Measurements from ENCODE around the gene GPX4.

Gene GPX4

GRCh38 chr19:1088416-1089010 lies 15.3 kb upstream of the GPX4 start:
- H3K4me1 Mint-ChIP-seq, result peaks cover 48% of the 10 kb centered on the region
- peaks cover 100% of the 10 kb centered on the region for H3K36me3 Mint-ChIP-seq
- ATAC-seq, result peak; percentile 6
- peak overlapping the region; percentile 30 for H3K4me3 Mint-ChIP-seq
- H3K27ac Mint-ChIP-seq, result peak overlapping the region; percentile 94
- DNase-seq (ENCODE audit: low spot score in 2 of 2), result no peak
- H3K9me3 Mint-ChIP-seq, result no peaks in the 10 kb centered on the region

GRCh38 chr19:1089126-1089771 lies 14.5 kb upstream of the GPX4 start:
- Mint-ChIP-seq H3K4me1 (peaks cover 53% of the 10 kb centered on the region), H3K4me3 (no peak overlapping the region), H3K27ac (peak overlapping the region; percentile 94), H3K9me3 (no peaks in the 10 kb centered on the region), H3K36me3 (peaks cover 97% of the 10 kb centered on the region)
- no peak for ATAC-seq
- no peak for DNase-seq (ENCODE audit: low spot score in 2 of 2)

GRCh38 chr19:1089891-1090290 lies 13.9 kb upstream of the GPX4 start:
- Mint-ChIP-seq H3K4me1 (peaks cover 56% of the 10 kb centered on the region), H3K36me3 (peaks cover 96% of the 10 kb centered on the region), H3K27ac (peak overlapping the region; percentile 94), H3K4me3 (no peak overlapping the region), H3K9me3 (no peaks in the 10 kb centered on the region)
- peak; percentile 52 for ATAC-seq
- no peak for DNase-seq (ENCODE audit: low spot score in 2 of 2)

DNA sequence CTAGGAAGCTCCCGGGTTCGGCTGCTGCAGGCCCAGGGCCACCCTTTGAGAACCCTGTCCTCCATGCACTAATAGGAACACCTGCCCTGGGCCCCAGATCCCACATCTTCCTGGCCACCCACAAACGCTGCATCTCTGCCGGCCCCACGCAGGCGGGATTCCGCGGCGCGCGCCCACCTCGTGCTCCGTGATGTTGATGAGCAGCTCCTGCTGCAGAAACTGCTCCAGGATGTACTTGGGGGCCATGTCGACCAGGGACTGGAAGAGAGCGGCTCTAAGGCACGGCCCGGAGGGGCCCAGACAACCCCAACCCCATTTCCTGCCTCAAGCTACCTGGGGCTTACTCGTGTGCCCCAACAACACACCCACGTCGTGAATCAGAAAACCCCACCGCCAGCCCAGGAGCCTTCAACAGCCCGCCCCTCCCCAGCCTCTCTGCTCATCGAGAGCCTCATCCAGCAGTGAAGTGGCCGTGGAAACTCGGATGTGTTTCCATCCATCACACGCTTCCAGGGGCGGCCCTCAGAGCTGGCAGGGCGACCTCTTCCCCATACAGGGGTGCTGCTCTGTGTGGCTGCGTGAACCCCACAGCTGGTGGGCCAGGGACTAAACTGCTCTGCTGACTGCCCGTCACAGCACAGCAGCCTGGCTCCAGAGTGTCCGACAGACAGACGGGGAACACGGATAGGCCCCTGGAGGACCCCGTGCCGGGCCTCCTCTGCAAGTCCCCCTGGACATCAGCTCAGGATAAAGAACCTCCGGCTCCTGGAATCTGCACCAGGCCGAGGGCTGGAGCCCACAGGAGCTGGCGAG lies 12.9 kb upstream of the GPX4 start:
- peaks cover 58% of the 10 kb centered on the region for H3K4me1 Mint-ChIP-seq
- peak overlapping the region; percentile 78 for H3K27ac Mint-ChIP-seq
- ATAC-seq (peak; percentile 19), DNase-seq (ENCODE audit: low spot score in 2 of 2) (no peak)
- H3K36me3 Mint-ChIP-seq, result peaks cover 95% of the 10 kb centered on the region
- no peaks in the 10 kb centered on the region for H3K9me3 Mint-ChIP-seq
- peak overlapping the region; percentile 40 for H3K4me3 Mint-ChIP-seq

DNA sequence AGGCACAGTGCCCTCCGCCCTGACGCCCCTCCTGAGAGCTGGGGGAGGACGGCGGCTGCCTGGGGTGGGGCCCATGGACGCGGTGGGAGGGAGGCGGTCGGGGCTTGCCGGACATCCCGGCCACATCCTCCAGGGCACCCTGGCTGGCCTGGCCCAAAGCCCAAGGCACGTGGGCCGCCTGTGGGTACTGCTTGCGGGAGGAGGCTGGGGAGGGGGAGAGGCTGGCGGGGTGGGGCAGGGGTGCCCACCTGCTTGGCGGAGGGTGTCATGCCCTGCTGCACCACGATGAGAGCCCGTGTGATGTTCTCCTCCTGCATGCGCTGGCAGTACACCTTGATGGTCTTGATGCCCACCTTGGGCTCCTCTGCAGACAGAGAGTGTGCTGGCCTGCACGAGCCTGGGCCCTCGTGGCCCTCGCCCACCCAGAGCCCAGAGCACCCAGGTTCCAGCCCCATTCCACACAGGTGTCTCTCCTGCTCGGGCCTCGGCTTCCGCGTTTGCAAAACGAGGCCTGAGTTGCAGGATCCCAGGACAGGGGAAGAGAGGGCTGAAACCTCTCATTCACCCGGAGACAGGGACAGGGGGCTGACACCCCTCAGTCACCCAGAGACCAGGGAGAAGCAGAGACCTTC lies 12.1 kb upstream of the GPX4 start:
- H3K27ac Mint-ChIP-seq, result peak overlapping the region; percentile 78
- H3K4me1 Mint-ChIP-seq, result peaks cover 65% of the 10 kb centered on the region

GRCh38 chr19:1093330-1093729 lies 10.5 kb upstream of the GPX4 start:
- ATAC-seq (no peak), DNase-seq (ENCODE audit: low spot score in 2 of 2) (no peak)
- Mint-ChIP-seq H3K9me3 (no peaks in the 10 kb centered on the region), H3K27ac (peak overlapping the region; percentile 94), H3K4me3 (peak overlapping the region; percentile 87), H3K36me3 (peaks cover 76% of the 10 kb centered on the region), H3K4me1 (peaks cover 62% of the 10 kb centered on the region)

More for the DNA sequence above, 12.1 kb upstream of the GPX4 start:
- Mint-ChIP-seq H3K9me3 (no peaks in the 10 kb centered on the region), H3K36me3 (peaks cover 87% of the 10 kb centered on the region), H3K4me3 (peak overlapping the region; percentile 40)
- DNase-seq (ENCODE audit: low spot score in 2 of 2) (no peak), ATAC-seq (no peak)

DNA sequence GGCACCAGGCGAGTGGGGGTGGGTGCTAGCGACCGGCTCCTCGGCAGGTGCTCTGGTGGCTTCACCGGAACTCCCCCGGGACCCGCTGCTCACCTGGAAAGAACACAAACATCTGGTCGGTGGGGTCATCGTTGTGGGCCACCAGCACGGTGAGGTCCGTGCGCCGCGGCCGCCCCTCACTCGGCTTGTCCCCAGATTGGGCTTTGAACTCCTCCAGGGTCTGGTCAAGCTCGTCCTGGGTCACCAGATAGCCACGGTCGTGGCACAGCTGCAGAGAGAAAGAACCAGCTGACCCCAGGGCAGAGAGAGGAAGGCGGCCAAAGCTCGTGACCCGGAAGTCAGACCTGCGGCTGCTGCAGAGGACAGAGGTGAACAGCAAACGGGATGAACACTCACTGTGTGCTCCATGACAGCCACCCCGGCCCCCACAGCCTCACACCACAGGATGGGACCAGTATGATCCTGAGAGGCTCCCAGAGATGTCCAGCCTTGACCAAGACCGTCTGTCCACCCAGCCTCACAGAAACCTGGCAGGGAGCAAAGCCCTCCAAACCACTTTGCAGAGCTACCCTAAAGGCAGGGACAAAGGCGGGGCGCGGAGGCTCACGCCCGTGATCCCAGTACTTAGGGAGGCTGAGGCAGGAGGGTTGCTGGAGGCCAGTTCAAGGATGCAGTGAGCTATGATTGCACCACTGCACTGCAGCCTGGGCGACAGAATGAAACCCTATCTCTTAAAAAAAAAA lies 9.8 kb upstream of the GPX4 start:
- Mint-ChIP-seq H3K27ac (peak overlapping the region; percentile 94), H3K4me1 (peaks cover 62% of the 10 kb centered on the region), H3K4me3 (peak overlapping the region; percentile 87), H3K36me3 (peaks cover 76% of the 10 kb centered on the region), H3K9me3 (no peaks in the 10 kb centered on the region)
- ATAC-seq, result no peak
- no peak for DNase-seq (ENCODE audit: low spot score in 2 of 2)

DNA sequence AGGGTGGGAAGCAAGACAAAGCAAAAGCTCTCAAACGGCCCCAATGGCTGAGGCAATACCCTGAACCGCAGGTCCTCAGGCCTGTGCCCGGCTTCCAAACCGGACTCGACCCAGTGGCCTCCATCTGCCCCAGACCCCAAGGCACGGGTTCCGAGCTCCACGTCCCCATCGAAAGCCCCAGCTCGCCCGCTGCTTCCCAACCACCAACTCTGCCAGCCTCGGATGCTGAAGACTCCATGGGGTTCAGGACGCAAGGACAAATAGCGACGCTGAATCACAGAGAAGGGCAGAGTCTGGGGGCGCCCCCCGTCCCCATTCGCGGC lies 9.2 kb upstream of the GPX4 start:
- peak overlapping the region; percentile 94 for H3K27ac Mint-ChIP-seq
- H3K9me3 Mint-ChIP-seq, result no peaks in the 10 kb centered on the region
- peak overlapping the region; percentile 87 for H3K4me3 Mint-ChIP-seq
- peaks cover 76% of the 10 kb centered on the region for H3K36me3 Mint-ChIP-seq
- no peak for DNase-seq (ENCODE audit: low spot score in 2 of 2)
- peaks cover 63% of the 10 kb centered on the region for H3K4me1 Mint-ChIP-seq
- peak; percentile 1 for ATAC-seq

- Mint-ChIP-seq H3K4me3 (peak within 1 kb of the TSS; percentile 87), H3K36me3 (peaks cover 73% of the 10 kb centered on the region), H3K9me3 (no peaks in the 10 kb centered on the region), H3K4me1 (peaks cover 68% of the 10 kb centered on the region), H3K27ac (peak within 1 kb of the TSS; percentile 94)
- peak; percentile 92 for ATAC-seq
- DNase-seq (ENCODE audit: low spot score in 2 of 2), result peak; percentile 99 to 100
Observed at GRCh38 chr19:1094978-1095701, 8.7 kb upstream of the GPX4 start, which contains the start of gene POLR2E. Gene POLR2E, minus strand, starts transcription at chr19:1095375. Its CDS starts 60 bp downstream, at chr19:1095315.

- peak overlapping the region; percentile 89 for H3K27ac Mint-ChIP-seq
- peaks cover 67% of the 10 kb centered on the region for H3K36me3 Mint-ChIP-seq
- peaks cover 77% of the 10 kb centered on the region for H3K4me1 Mint-ChIP-seq
- H3K4me3 Mint-ChIP-seq, result peak overlapping the region; percentile 34
- DNase-seq (ENCODE audit: low spot score in 2 of 2) (no peak), ATAC-seq (no peak)
- H3K9me3 Mint-ChIP-seq, result no peaks in the 10 kb centered on the region
Observed at GRCh38 chr19:1097810-1098176, 6.0 kb upstream of the GPX4 start.

DNA sequence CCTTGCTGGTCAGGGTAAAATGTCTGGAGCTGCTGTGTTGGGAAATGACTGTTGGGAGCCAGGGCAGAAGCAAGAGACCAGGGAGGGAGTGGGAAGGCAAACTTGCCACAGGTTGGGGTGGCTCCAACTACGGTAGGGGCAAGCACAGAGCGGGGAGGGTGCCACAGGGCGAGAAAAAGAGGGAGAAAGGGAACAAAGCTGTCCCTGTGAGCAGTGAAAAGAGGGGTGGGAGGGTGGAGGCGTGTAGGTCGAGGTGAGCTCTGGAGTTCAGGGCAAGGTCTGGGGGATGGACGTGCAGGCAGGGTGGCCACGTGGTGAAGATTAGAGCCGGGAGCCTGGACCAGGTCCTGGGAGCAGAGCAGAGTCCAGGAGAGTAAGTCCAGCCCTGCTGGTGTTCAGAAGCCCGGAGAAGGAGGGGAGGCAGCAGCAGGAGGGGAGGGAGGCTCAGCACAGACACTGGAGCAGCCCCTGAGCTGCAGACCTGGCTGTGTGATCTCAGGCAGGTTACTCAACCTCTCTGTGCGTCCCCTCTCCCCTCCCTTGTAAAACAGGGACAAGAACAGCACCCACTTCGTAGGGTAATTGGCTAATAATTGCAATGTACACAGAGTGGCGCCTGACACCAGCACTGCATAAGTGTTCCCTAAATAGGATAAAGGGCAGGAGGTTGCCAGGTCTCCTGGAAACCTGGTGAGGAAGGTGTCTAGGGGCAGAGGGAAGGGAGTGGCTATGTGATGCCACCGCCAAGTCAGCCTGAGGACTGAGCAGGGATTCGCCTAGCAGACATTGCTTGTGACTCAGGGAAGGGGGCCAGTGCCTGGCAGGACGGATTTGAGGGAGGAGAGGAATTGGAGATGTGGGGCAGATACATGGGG lies 5.4 kb upstream of the GPX4 start:
- H3K36me3 Mint-ChIP-seq, result peaks cover 67% of the 10 kb centered on the region
- H3K4me3 Mint-ChIP-seq, result peak overlapping the region; percentile 34
- ATAC-seq (no peak), DNase-seq (ENCODE audit: low spot score in 2 of 2) (no peak)
- H3K27ac Mint-ChIP-seq, result peak overlapping the region; percentile 89
- peaks cover 81% of the 10 kb centered on the region for H3K4me1 Mint-ChIP-seq
- no peaks in the 10 kb centered on the region for H3K9me3 Mint-ChIP-seq

DNA sequence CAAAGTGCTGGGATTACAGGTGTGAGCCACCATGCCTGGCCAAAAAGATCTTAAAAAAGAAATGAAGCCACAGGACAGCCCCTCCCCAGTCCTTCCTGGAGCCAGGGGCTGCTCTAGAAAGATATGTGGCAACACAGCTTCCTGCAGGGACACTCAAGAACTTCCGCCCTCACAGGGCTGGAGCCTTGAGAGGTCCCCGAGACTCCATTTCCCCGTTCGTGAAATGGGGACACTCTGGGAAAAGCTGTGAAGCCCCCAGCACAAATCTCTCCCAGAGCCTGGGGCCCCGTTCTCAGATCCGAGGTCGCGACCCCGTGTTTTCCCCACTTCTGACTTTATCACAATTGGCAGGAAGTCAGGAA lies 2.5 kb upstream of the GPX4 start:
- H3K4me1 Mint-ChIP-seq, result peaks cover 54% of the 10 kb centered on the region
- no peaks in the 10 kb centered on the region for H3K9me3 Mint-ChIP-seq
- H3K36me3 Mint-ChIP-seq, result peaks cover 66% of the 10 kb centered on the region
- ATAC-seq, result no peak
- peak overlapping the region; percentile 75 for H3K4me3 Mint-ChIP-seq
- H3K27ac Mint-ChIP-seq, result peak overlapping the region; percentile 94
- no peak for DNase-seq (ENCODE audit: low spot score in 2 of 2)

- H3K36me3 Mint-ChIP-seq, result peaks cover 79% of the 10 kb centered on the region
- peak overlapping the region; percentile 75 for H3K4me3 Mint-ChIP-seq
- DNase-seq (ENCODE audit: low spot score in 2 of 2) (peak; percentile 68 to 91), ATAC-seq (peak; percentile 73)
- no peaks in the 10 kb centered on the region for H3K9me3 Mint-ChIP-seq
- peaks cover 50% of the 10 kb centered on the region for H3K4me1 Mint-ChIP-seq
- H3K27ac Mint-ChIP-seq, result peak overlapping the region; percentile 94
Observed at GRCh38 chr19:1102407-1103131, 1.2 kb upstream of the GPX4 start.

Data from stimulated activated effector memory CD8-positive, alpha-beta T cell treated with anti-CD3 and anti-CD28 coated beads, Interleukin-12 subunit alpha, Interleukin-12 subunit beta, amount 100 ng/mL, for 72 hours (primary cell).